ENCODE data around the gene TEDDM1. TPM values are rescaled to one million over a fixed set of nuclear protein-coding genes. Genes with fewer than 3 reads are reported as not detected.

The TEDDM1 gene
- polyA plus RNA-seq, 1 of the 3 experiments (the other 2 are of a cell fraction): not detected

- WGBS (ENCODE audit: low lambda C conversion rate): 18% methylated on average over 2 of the region's 2 CpGs
- no peaks in the 10 kb centered on the region for H3K79me2 ChIP-seq (ENCODE audit: insufficient read depth)
- no peak overlapping the region for H2AFZ ChIP-seq (ENCODE audit: low read depth)
- no peak overlapping the region for H3K4me3 ChIP-seq (ENCODE audit: low read depth in 2 of 2, low read length in 1 of 2)
- no peak overlapping the region for H3K9ac ChIP-seq
- DNase-seq: no peak
- H3K36me3 ChIP-seq (replicated peaks in 1 of 2; ENCODE audit: control insufficient read depth in 1 of 2, insufficient read depth in 2 of 2, low read length in 1 of 2): no peaks in the 10 kb centered on the region
- H3K9me3 ChIP-seq: no peaks in the 10 kb centered on the region
- H3K4me2 ChIP-seq: no peak overlapping the region
- no peaks in the 10 kb centered on the region for H3K4me1 ChIP-seq (ENCODE audit: control insufficient read depth in 1 of 2, insufficient read depth in 2 of 2, low read depth in 1 of 2, low read length in 1 of 2)
- no peaks in the 10 kb centered on the region for H3F3A ChIP-seq (replicated peaks; ENCODE audit: insufficient read depth)
- H3K9me2 ChIP-seq: no peaks in the 10 kb centered on the region
- ChIA-PET CTCF (no interaction called here), POLR2A (no interaction called here)
- H3K27me3 ChIP-seq (ENCODE audit: insufficient read depth): no peaks in the 10 kb centered on the region
- no peaks in the 10 kb centered on the region for H4K20me1 ChIP-seq (ENCODE audit: insufficient read depth)
- H3K27ac ChIP-seq (ENCODE audit: low read depth in 2 of 2, low read length in 1 of 2): no peak overlapping the region
- TF ChIP-seq RAD21 (IDR thresholded peaks at IDR 0.05; ENCODE audit: low read length) (no peak), NFIC (IDR thresholded peaks at IDR 0.05; ENCODE audit: borderline replicate concordance) (no peak), FOXJ3 (CRISPR knock-in tag; IDR thresholded peaks at IDR 0.05) (no peak), RFX5 (IDR thresholded peaks at IDR 0.05; ENCODE audit: low read length) (no peak)
Measured at GRCh38 chr1:182357171-182357570, 43.3 kb downstream of the TEDDM1 start.

GRCh38 chr1:182355723-182356098 lies 44.8 kb downstream of the TEDDM1 start:
- H3K27ac ChIP-seq (ENCODE audit: low read depth in 2 of 2, low read length in 1 of 2): no peak overlapping the region
- H3K4me2 ChIP-seq: no peak overlapping the region
- ChIA-PET POLR2A (no interaction called here), CTCF (no interaction called here)
- no peak overlapping the region for H3K4me3 ChIP-seq (ENCODE audit: low read depth in 2 of 2, low read length in 1 of 2)
- no peak overlapping the region for H2AFZ ChIP-seq (ENCODE audit: low read depth)
- H3F3A ChIP-seq (replicated peaks; ENCODE audit: insufficient read depth): no peaks in the 10 kb centered on the region
- H3K9ac ChIP-seq: no peak overlapping the region
- DNase-seq: no peak
- H3K79me2 ChIP-seq (ENCODE audit: insufficient read depth): no peaks in the 10 kb centered on the region
- no peak for TF ChIP-seq PBX3 (IDR thresholded peaks at IDR 0.05)
- TF ChIP-seq SIN3A (IDR thresholded peaks at IDR 0.05; ENCODE audit: borderline replicate concordance, low read depth, low read length): no peak
- no peak for TF ChIP-seq EZH2phosphoT487 (IDR thresholded peaks at IDR 0.05; ENCODE audit: borderline replicate concordance, low read depth)
- TF ChIP-seq, protein P1, sequence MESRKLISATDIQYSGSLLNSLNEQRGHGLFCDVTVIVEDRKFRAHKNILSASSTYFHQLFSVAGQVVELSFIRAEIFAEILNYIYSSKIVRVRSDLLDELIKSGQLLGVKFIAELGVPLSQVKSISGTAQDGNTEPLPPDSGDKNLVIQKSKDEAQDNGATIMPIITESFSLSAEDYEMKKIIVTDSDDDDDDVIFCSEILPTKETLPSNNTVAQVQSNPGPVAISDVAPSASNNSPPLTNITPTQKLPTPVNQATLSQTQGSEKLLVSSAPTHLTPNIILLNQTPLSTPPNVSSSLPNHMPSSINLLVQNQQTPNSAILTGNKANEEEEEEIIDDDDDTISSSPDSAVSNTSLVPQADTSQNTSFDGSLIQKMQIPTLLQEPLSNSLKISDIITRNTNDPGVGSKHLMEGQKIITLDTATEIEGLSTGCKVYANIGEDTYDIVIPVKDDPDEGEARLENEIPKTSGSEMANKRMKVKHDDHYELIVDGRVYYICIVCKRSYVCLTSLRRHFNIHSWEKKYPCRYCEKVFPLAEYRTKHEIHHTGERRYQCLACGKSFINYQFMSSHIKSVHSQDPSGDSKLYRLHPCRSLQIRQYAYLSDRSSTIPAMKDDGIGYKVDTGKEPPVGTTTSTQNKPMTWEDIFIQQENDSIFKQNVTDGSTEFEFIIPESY (IDR thresholded peaks at IDR 0.05; ENCODE audit: borderline replicate concordance, low read depth): no peak
- TF ChIP-seq MXI1 (IDR thresholded peaks at IDR 0.05; ENCODE audit: low read depth, low read length): no peak
- TF ChIP-seq NRF1 (IDR thresholded peaks at IDR 0.05; ENCODE audit: low read depth, low read length): no peak
- TF ChIP-seq EP300 (IDR thresholded peaks at IDR 0.05; ENCODE audit: borderline replicate concordance in 1 of 2, low read depth in 1 of 2, low read length in 1 of 2): no peak
- no peak for TF ChIP-seq IRF3 (IDR thresholded peaks at IDR 0.05; ENCODE audit: low read depth, low read length)
- no peak for TF ChIP-seq JUND (IDR thresholded peaks at IDR 0.05)
- no peak for TF ChIP-seq GABPA (IDR thresholded peaks at IDR 0.05; ENCODE audit: low read depth)
- no peak for TF ChIP-seq TAF1 (IDR thresholded peaks at IDR 0.05; ENCODE audit: borderline replicate concordance, low read depth, low read length)
- no peak for TF ChIP-seq YY1 (IDR thresholded peaks at IDR 0.05; ENCODE audit: low read depth)
- TF ChIP-seq SMC3 (IDR thresholded peaks at IDR 0.05; ENCODE audit: low read depth, low read length): no peak
- no peaks in the 10 kb centered on the region for H3K9me3 ChIP-seq
- no peaks in the 10 kb centered on the region for H4K20me1 ChIP-seq (ENCODE audit: insufficient read depth)
- no peaks in the 10 kb centered on the region for H3K4me1 ChIP-seq (ENCODE audit: control insufficient read depth in 1 of 2, insufficient read depth in 2 of 2, low read depth in 1 of 2, low read length in 1 of 2)
- WGBS (ENCODE audit: low lambda C conversion rate): 41% methylated on average over 2 of the region's 2 CpGs
- no peaks in the 10 kb centered on the region for H3K36me3 ChIP-seq (replicated peaks in 1 of 2; ENCODE audit: control insufficient read depth in 1 of 2, insufficient read depth in 2 of 2, low read length in 1 of 2)
- no peaks in the 10 kb centered on the region for H3K27me3 ChIP-seq (ENCODE audit: insufficient read depth)
- no peaks in the 10 kb centered on the region for H3K9me2 ChIP-seq
